ENCODE results near the gene LSM7. TPM values are rescaled to one million over a fixed set of nuclear protein-coding genes. Genes with fewer than 3 reads are reported as not detected.

LSM7 gene
- total RNA-seq, 4 donors from 2014 or later: 59.8 to 152 (median 109) TPM

GRCh38 chr19:2371656-2372055 is 43.3 kb upstream of the LSM7 start:
- H3K9me3 ChIP-seq: peaks cover 0 to 8% (median 0%) of the 10 kb centered on the region in 4 donors
- no peaks in the 10 kb centered on the region for H3K4me1 ChIP-seq
- TF ChIP-seq POLR2A (IDR thresholded peaks at IDR 0.05): no peak
- TF ChIP-seq, protein P1, sequence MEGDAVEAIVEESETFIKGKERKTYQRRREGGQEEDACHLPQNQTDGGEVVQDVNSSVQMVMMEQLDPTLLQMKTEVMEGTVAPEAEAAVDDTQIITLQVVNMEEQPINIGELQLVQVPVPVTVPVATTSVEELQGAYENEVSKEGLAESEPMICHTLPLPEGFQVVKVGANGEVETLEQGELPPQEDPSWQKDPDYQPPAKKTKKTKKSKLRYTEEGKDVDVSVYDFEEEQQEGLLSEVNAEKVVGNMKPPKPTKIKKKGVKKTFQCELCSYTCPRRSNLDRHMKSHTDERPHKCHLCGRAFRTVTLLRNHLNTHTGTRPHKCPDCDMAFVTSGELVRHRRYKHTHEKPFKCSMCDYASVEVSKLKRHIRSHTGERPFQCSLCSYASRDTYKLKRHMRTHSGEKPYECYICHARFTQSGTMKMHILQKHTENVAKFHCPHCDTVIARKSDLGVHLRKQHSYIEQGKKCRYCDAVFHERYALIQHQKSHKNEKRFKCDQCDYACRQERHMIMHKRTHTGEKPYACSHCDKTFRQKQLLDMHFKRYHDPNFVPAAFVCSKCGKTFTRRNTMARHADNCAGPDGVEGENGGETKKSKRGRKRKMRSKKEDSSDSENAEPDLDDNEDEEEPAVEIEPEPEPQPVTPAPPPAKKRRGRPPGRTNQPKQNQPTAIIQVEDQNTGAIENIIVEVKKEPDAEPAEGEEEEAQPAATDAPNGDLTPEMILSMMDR (IDR thresholded peaks at IDR 0.05): no peak
- H3K4me3 ChIP-seq: no peak overlapping the region
- DNase-seq: no peak
- no peak overlapping the region for H3K27ac ChIP-seq
- no peaks in the 10 kb centered on the region for H3K27me3 ChIP-seq
- H3K36me3 ChIP-seq: no peaks in the 10 kb centered on the region

- TF ChIP-seq POLR2A (IDR thresholded peaks at IDR 0.05): no peak
- TF ChIP-seq, protein P1 (IDR thresholded peaks at IDR 0.05): no peak
- Histone ChIP-seq H3K27ac (no peak overlapping the region), H3K36me3 (no peaks in the 10 kb centered on the region), H3K4me1 (no peaks in the 10 kb centered on the region), H3K27me3 (peaks cover 0 to 8% of the 10 kb centered on the region in 2 donors), H3K4me3 (no peak overlapping the region), H3K9me3 (peaks cover 0 to 8% (median 0%) of the 10 kb centered on the region in 4 donors)
- no peak for DNase-seq
Measured at GRCh38 chr19:2365201-2365970, 37.0 kb upstream of the LSM7 start.

DNA sequence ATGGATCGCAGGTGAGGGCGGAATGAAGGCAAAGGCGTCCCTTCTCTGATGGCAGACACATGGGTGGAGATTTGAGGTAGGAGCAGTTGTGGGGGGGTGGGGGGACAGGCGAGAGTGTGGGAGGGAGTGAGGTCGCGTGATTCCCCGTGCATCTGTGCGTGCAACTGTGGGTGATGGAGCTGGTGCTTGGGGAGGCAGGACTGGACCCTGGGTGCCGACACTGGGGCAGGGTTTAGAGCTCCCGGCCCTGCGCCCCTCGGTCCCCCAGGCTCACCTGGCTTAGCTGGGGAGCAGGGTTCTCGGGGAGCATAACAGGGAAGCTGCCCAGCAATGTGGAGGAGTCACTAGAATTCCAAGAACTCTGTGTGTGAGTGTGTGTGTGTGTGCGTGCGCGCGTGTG is 35.0 kb upstream of the LSM7 start:
- Histone ChIP-seq H3K27me3 (peaks cover 0 to 16% of the 10 kb centered on the region in 2 donors), H3K36me3 (no peaks in the 10 kb centered on the region), H3K4me3 (no peak overlapping the region), H3K4me1 (no peaks in the 10 kb centered on the region), H3K27ac (no peak overlapping the region), H3K9me3 (no peaks in the 10 kb centered on the region)
- DNase-seq: no peak
- TF ChIP-seq, protein P1 (IDR thresholded peaks at IDR 0.05): no peak
- TF ChIP-seq POLR2A (IDR thresholded peaks at IDR 0.05): no peak

- no peak for DNase-seq
- Histone ChIP-seq H3K4me3 (no peak overlapping the region), H3K27me3 (peaks cover 0 to 16% of the 10 kb centered on the region in 2 donors), H3K4me1 (no peaks in the 10 kb centered on the region), H3K9me3 (no peaks in the 10 kb centered on the region), H3K36me3 (no peaks in the 10 kb centered on the region), H3K27ac (no peak overlapping the region)
- TF ChIP-seq POLR2A (IDR thresholded peaks at IDR 0.05): no peak
- TF ChIP-seq, protein P1 (IDR thresholded peaks at IDR 0.05): no peak
Measured at GRCh38 chr19:2362970-2363300, 34.5 kb upstream of the LSM7 start.

DNA sequence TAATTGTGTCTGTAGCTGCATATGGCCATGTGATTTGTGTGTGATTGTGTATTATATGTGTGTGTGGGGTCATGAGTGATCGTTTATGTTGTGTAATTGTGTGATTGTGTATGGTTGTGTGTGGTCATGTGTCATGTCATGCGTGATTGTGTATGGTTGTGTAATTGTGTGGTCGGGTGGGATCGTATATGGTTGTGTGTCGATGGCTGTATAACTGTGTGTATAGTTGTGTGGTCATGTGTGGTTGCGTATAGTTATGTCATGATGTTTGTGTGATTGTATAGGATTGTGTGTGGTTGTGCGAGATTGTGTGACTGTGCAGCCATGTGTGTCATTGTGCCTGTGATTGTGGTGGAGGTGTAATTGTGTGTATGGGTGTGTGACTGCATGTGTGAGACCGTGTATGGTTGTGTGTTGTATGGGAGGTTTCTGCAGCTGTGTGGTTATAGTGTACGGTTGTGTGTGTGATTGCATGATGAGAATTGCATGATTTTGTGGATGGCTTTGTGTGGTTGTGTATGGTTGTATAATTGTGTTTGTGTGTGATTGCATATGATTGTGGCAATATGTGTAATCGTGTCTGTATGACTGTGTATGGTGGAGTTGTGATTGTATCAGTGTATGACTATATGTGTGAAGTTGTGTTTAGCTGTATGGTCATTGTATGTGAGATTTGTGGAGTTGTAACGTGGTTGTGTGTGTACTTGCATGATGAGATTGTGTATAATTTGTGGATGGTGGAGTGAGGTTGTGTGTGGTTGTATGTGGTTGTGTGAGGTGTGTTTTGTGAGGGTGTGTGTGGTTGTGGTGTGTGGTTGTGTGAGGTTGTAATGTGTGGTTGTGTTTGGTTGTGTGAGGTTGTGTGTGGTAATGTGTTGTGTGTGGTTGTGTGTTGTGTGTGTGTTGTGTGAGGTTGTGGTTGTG is 33.9 kb upstream of the LSM7 start:
- Histone ChIP-seq H3K4me1 (no peaks in the 10 kb centered on the region), H3K36me3 (no peaks in the 10 kb centered on the region), H3K9me3 (no peaks in the 10 kb centered on the region), H3K4me3 (no peak overlapping the region), H3K27ac (no peak overlapping the region), H3K27me3 (peaks cover 0 to 16% of the 10 kb centered on the region in 2 donors)
- no peak for DNase-seq
- TF ChIP-seq POLR2A (IDR thresholded peaks at IDR 0.05): no peak
- TF ChIP-seq, protein P1 (IDR thresholded peaks at IDR 0.05): no peak
